ENCODE measurements around the gene ACIN1. TPM values are rescaled to one million over a fixed set of nuclear protein-coding genes. Genes with fewer than 3 reads are reported as not detected.

The ACIN1 gene
- total and polyA plus RNA-seq, 9 of the 15 experiments (the other 6 are each of a cell fraction or from before 2014, with no cell fraction given) = 5.0 to 196 (median 129) TPM

- TF ChIP-seq AFF4 (CRISPR knock-in tag; IDR thresholded peaks at IDR 0.05) (no peak), FOXP1 (CRISPR knock-in tag; IDR thresholded peaks at IDR 0.05) (no peak), FIP1L1 (IDR thresholded peaks at IDR 0.05; ENCODE audit: low read depth, low read length, poor library complexity, severe bottlenecking) (no peak), NR1H2 (CRISPR knock-in tag; IDR thresholded peaks at IDR 0.05) (no peak), CXXC5 (CRISPR knock-in tag; IDR thresholded peaks at IDR 0.05) (no peak), SREBF1 (IDR thresholded peaks at IDR 0.05; ENCODE audit: borderline replicate concordance, low read depth, low read length) (no peak), USF2 (CRISPR knock-in tag; IDR thresholded peaks at IDR 0.05) (no peak), UBTF (IDR thresholded peaks at IDR 0.05; ENCODE audit: borderline replicate concordance in 1 of 2, low read depth in 2 of 2, low read length in 2 of 2) (0 out of 4 replicates have a peak, but pooled peaks of 1 of the 2 experiments have one; percentile 16), ZNF75A (CRISPR knock-in tag; IDR thresholded peaks at IDR 0.05) (no peak), ZNF143 (CRISPR knock-in tag; IDR thresholded peaks at IDR 0.05) (no peak), GABPB1 (CRISPR knock-in tag; IDR thresholded peaks at IDR 0.05) (no peak), RHOXF2B (CRISPR knock-in tag; conservative IDR thresholded peaks at IDR 0.05) (no peak), ZNF280A (IDR thresholded peaks at IDR 0.05; ENCODE audit: low read depth, partially characterized antibody) (no peak), TCF15 (CRISPR knock-in tag; IDR thresholded peaks at IDR 0.05) (no peak), ELF1 (tag; IDR thresholded peaks at IDR 0.05) (peak; percentile 29; the same call in 1 of the 2 replicates), SRSF3 (IDR thresholded peaks at IDR 0.05; ENCODE audit: insufficient read depth, low read length) (no peak), MTA3 (IDR thresholded peaks at IDR 0.05; ENCODE audit: borderline replicate concordance) (no peak)
Measured at GRCh38 chr14:23128969-23129758, 34.2 kb upstream of the ACIN1 start (continued).

Data from K562 (cell line).